GM21737 (cell line): ENCODE data around the gene ZNF414.

Experiments used
- ATAC-seq: cut with Tn5 transposase; IDR thresholded peaks from one replicate; pipeline ENCODE4 v1.9.1; 2021; ENCODE audit warnings: mild to moderate bottlenecking, moderate library complexity; ENCODE audit not compliant: unreplicated experiment

The ZNF414 gene

GRCh38 chr19:8491574-8491973 lies 22.4 kb downstream of the ZNF414 start:
- ATAC-seq: no peak

GRCh38 chr19:8490873-8491272 lies 23.1 kb downstream of the ZNF414 start:
- no peak for ATAC-seq

- no peak for ATAC-seq
Observed at GRCh38 chr19:8490395-8490760, 23.6 kb downstream of the ZNF414 start.

GRCh38 chr19:8489561-8490394 lies 24.2 kb downstream of the ZNF414 start:
- no peak for ATAC-seq

GRCh38 chr19:8488365-8488764 lies 25.6 kb downstream of the ZNF414 start:
- ATAC-seq: no peak

- ATAC-seq: no peak
Observed at GRCh38 chr19:8487137-8487851, 26.7 kb downstream of the ZNF414 start.

- no peak for ATAC-seq
Observed at GRCh38 chr19:8486661-8487136, 27.3 kb downstream of the ZNF414 start.

GRCh38 chr19:8485561-8486371 lies 28.2 kb downstream of the ZNF414 start:
- no peak for ATAC-seq

GRCh38 chr19:8484331-8484894 lies 29.6 kb downstream of the ZNF414 start:
- no peak for ATAC-seq

GRCh38 chr19:8483165-8483564 lies 30.8 kb downstream of the ZNF414 start:
- ATAC-seq: no peak

- ATAC-seq: no peak
Observed at GRCh38 chr19:8482696-8483095, 31.3 kb downstream of the ZNF414 start.

GRCh38 chr19:8481616-8482015 lies 32.4 kb downstream of the ZNF414 start:
- ATAC-seq: no peak

GRCh38 chr19:8481201-8481600 lies 32.8 kb downstream of the ZNF414 start:
- ATAC-seq: no peak

GRCh38 chr19:8478598-8478997 lies 35.4 kb downstream of the ZNF414 start:
- no peak for ATAC-seq

GRCh38 chr19:8477889-8478288 lies 36.1 kb downstream of the ZNF414 start:
- no peak for ATAC-seq

- no peak for ATAC-seq
Observed at GRCh38 chr19:8476524-8476923, 37.4 kb downstream of the ZNF414 start.

- no peak for ATAC-seq
Observed at GRCh38 chr19:8475005-8475404, 39.0 kb downstream of the ZNF414 start.

GRCh38 chr19:8473648-8474476 lies 40.1 kb downstream of the ZNF414 start:
- ATAC-seq: peak; percentile 64

- no peak for ATAC-seq
Observed at GRCh38 chr19:8469613-8470368, 44.2 kb downstream of the ZNF414 start.
